Measurements from ENCODE around the gene SULT1C4.
"Not testable (repeated sequence)": the region's sequence is repeated elsewhere in the genome, so short reads cannot be mapped to it uniquely, and the experiment has no call there.

SULT1C4 gene

DNA sequence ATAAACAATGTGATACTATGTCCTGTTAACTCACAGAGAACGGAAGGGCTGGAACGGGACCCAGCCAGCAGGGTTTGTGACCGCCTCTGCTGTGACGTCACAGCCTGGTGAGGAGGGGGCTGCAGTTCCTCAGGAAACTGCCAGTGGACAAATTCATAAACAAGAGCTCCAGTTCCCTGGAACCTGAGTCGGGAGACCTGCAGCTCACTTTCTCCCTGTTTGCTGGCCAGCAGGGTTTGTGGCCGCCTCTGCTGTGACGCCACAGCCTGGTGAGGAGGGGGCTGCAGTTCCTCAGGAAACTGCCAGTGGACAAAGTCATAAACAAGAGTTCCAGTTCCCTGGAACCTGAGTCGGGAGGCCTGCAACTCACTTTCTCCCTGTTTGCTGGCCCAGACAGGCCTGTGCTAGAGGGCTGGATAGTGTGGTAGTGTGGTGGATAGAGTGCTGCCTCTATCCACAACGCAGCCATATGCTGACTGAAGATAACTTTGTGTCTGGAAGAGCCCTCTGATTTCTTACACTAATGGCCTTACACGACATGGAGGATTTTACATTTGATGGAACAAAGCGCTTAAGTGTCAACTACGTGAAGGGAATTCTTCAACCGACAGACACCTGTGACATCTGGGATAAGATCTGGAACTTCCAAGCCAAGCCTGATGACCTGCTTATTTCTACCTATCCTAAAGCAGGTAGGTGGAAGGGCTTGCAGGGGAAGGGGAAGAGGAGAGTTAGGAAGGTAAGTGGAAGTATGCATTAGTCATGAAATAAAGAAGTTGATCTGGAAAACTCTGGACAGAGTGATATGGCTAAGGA lies at the start of gene SULT1C4:
Gene SULT1C4, plus strand, starts transcription at position 140 of the 816 bp plus-strand sequence. Its CDS starts 384 bp downstream, at position 524.
- in situ Hi-C loops (cut with MboI; ENCODE audit: low sequenced_read_pairs) = no loop called here

GRCh38 chr2:108329771-108330170 lies 48.0 kb upstream of the SULT1C4 start:
- in situ Hi-C loops (cut with MboI; ENCODE audit: low sequenced_read_pairs) = no loop called here

- in situ Hi-C loops (cut with MboI; ENCODE audit: low sequenced_read_pairs) = no loop called here
Measured at GRCh38 chr2:108330979-108331378, 46.8 kb upstream of the SULT1C4 start.

- in situ Hi-C loops (cut with MboI; ENCODE audit: low sequenced_read_pairs) = no loop called here
Measured at GRCh38 chr2:108345951-108346350, 31.8 kb upstream of the SULT1C4 start.

- in situ Hi-C loops (cut with MboI; ENCODE audit: low sequenced_read_pairs) = no loop called here
Measured at GRCh38 chr2:108346827-108347226, 30.9 kb upstream of the SULT1C4 start.

DNA sequence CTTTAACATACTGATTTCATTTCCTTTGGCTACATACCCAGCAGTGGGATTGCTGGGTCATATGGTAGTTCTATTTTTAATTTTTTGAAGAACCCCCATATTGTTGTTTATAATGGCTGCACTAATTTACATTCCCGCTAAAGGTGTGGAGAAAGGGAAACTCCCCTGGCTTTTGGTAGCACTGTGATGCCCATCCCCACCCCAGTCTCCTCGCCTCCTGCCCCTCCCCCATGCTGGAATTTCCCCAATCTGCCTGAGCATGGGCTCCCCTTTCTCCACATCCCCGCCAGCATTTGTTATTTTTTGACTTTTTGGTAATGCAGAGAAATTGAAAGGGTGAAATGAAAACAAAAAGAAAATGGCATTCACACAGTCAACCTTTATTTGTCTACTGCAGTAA lies 30.0 kb upstream of the SULT1C4 start:
- in situ Hi-C loops (cut with MboI; ENCODE audit: low sequenced_read_pairs) = no loop called here

GRCh38 chr2:108348816-108349570 lies 28.8 kb upstream of the SULT1C4 start:
- in situ Hi-C loops (cut with MboI; ENCODE audit: low sequenced_read_pairs) = no loop called here

GRCh38 chr2:108349571-108349928 lies 28.2 kb upstream of the SULT1C4 start:
- in situ Hi-C loops (cut with MboI; ENCODE audit: low sequenced_read_pairs) = no loop called here

DNA sequence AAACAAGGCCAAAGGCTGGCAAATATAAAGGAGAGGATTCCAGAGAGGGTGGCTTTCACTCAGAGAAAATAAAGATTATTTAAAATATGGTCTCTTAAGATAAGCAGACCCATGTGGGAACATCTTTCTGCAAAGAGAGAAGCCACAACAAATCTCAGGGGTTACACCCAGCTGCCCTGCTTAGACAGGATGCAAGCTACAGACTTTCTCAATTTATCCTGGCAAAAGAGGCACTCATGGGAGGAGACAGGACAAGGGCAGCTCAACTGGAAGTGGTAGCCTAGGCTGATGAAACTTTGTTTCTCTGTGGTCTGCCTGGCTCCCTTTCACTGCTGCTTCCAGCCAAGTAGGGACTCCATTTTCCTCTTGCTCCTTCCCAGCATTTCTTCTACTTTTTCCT lies 25.9 kb upstream of the SULT1C4 start:
- in situ Hi-C loops (cut with MboI; ENCODE audit: low sequenced_read_pairs) = no loop called here

GRCh38 chr2:108354136-108354535 lies 23.6 kb upstream of the SULT1C4 start:
- in situ Hi-C loops (cut with MboI; ENCODE audit: low sequenced_read_pairs) = no loop called here

- in situ Hi-C loops (cut with MboI; ENCODE audit: low sequenced_read_pairs) = no loop called here
Measured at GRCh38 chr2:108355906-108356734, 21.6 kb upstream of the SULT1C4 start.

GRCh38 chr2:108359336-108359735 lies 18.4 kb upstream of the SULT1C4 start:
- in situ Hi-C loops (cut with MboI; ENCODE audit: low sequenced_read_pairs) = not testable (repeated sequence)

GRCh38 chr2:108360776-108361468 lies 16.8 kb upstream of the SULT1C4 start:
- in situ Hi-C loops (cut with MboI; ENCODE audit: low sequenced_read_pairs) = no loop called here

- in situ Hi-C loops (cut with MboI; ENCODE audit: low sequenced_read_pairs) = no loop called here
Measured at GRCh38 chr2:108363024-108363907, 14.5 kb upstream of the SULT1C4 start.

DNA sequence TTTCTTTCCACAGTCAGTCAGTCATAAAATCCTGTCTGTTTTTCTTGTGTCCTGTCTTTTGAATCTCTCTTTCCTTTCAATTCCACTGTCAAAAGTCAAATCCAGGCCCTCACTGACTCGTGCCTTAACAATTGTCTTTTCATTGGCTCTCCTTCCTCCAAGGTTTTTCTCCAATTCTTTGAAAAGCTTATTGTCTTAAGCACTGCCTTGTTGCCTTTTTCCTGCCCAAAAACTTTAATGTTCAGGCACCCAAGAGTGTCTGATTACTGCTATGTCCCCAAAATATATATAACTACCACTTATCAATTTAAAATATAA lies 13.9 kb upstream of the SULT1C4 start:
- in situ Hi-C loops (cut with MboI; ENCODE audit: low sequenced_read_pairs) = no loop called here

- in situ Hi-C loops (cut with MboI; ENCODE audit: low sequenced_read_pairs) = no loop called here
Measured at GRCh38 chr2:108364676-108365297, 13.0 kb upstream of the SULT1C4 start.

DNA sequence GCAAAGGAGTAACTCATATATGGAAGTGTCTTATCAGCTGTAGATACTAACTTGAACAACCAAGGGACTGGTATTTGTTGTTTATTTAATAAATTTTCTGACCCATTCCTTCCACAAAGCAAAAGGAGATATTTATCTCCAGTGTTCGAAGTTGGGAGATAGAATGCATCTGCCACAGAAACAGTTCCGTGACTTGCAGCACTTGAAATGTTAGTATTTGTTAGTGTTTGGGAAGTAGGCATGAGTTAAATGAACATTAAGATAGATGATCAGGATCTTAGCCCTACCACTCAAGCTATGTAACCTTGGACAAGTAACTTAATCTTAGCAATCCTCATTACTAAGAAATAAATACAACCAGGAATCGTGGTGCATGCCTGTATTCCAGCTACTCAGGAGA lies 12.1 kb upstream of the SULT1C4 start:
- in situ Hi-C loops (cut with MboI; ENCODE audit: low sequenced_read_pairs) = no loop called here

- in situ Hi-C loops (cut with MboI; ENCODE audit: low sequenced_read_pairs) = no loop called here
Measured at GRCh38 chr2:108367014-108367413, 10.7 kb upstream of the SULT1C4 start.

GRCh38 chr2:108367561-108368175 lies 10.1 kb upstream of the SULT1C4 start:
- in situ Hi-C loops (cut with MboI; ENCODE audit: low sequenced_read_pairs) = no loop called here
